PC-3 (cell line): ENCODE measurements around the gene HBEGF. TPM values are rescaled to one million over a fixed set of nuclear protein-coding genes. Genes with fewer than 3 reads are reported as not detected.

Experiments used
- ATAC-seq: fragments of 200-7000 bp; cut with Tn5 transposase; 2 replicates; pipeline ENCODE4 v1.9.1; 2020; ENCODE audit warnings: mild to moderate bottlenecking, moderate library complexity
- BruUV-seq: library from RNA; stranded (reverse); fragments of 400-500 nt; replicated peaks from 2 replicates; lab custom pipeline; 2021; lab: Mats Ljungman, UMichigan
- CTCF ChIA-PET: fragments of 300-600 bp; sonication (Branson Sonifier 250); formaldehyde crosslinking; loops from one replicate; lab custom pipeline; 2022; ENCODE audit warnings: antibody characterized with exemption; lab: Charles Lee
- POLR2A ChIA-PET: fragments of 300-600 bp; sonication (Branson Sonifier 250); formaldehyde crosslinking; loops from one replicate; lab custom pipeline; 2022; ENCODE audit warnings: antibody characterized with exemption; ENCODE audit not compliant: unreplicated experiment; lab: Charles Lee
- DNase-seq: peaks from one replicate; pipeline ENCODE4 v3.0.0-alpha.2; 2015
- H2AFZ ChIP-seq: fragments of 300-600 bp; sonication (generic); 2 replicates; pipeline ENCODE4 v1.6.0; 2016; ENCODE audit warnings: antibody characterized with exemption, low read length
- H3F3A ChIP-seq: fragments of 300-600 bp; sonication (generic); one replicate; pipeline ENCODE4 v1.6.0; 2017; ENCODE audit warnings: antibody characterized with exemption, low read length, control low read depth, mild to moderate bottlenecking; ENCODE audit not compliant: unreplicated experiment
- H3K27ac ChIP-seq: fragments of 300-600 bp; sonication (generic); 2 replicates; pipeline ENCODE4 v1.5.1; 2016; ENCODE audit warnings: mild to moderate bottlenecking, low read length
- H3K27me3 ChIP-seq: fragments of 300-600 bp; sonication (generic); 2 replicates; pipeline ENCODE4 v1.6.1; 2016; ENCODE audit warnings: low read length, mixed read lengths
- H3K36me3 ChIP-seq: fragments of 300-600 bp; sonication (generic); 2 replicates; pipeline ENCODE4 v1.6.1; 2016; ENCODE audit warnings: low read depth, mixed run types, low read length, mixed read lengths
- H3K4me1 ChIP-seq: fragments of 300-600 bp; sonication (generic); 2 replicates; pipeline ENCODE4 v1.5.1; 2016; ENCODE audit warnings: low read length; ENCODE audit not compliant: insufficient read depth
- H3K4me2 ChIP-seq: fragments of 300-600 bp; sonication (generic); 2 replicates; pipeline ENCODE4 v1.6.0; 2016; ENCODE audit warnings: low read length
- H3K4me3 ChIP-seq: fragments of 300-600 bp; sonication (generic); 2 replicates; pipeline ENCODE4 v1.5.1; 2016; ENCODE audit warnings: mild to moderate bottlenecking, low read length, mixed read lengths
- H3K79me2 ChIP-seq: fragments of 300-600 bp; sonication (generic); 2 replicates; pipeline ENCODE4 v1.6.1; 2017; ENCODE audit warnings: low read length, mixed read lengths
- H3K9ac ChIP-seq: fragments of 300-600 bp; sonication (generic); 2 replicates; pipeline ENCODE4 v1.6.0; 2016; ENCODE audit warnings: mild to moderate bottlenecking, low read length
- H3K9me2 ChIP-seq: fragments of 300-600 bp; sonication (generic); replicated peaks from 2 replicates; pipeline ENCODE4 v1.6.1; 2016; ENCODE audit warnings: mixed run types, low read length, mixed read lengths
- H3K9me3 ChIP-seq: fragments of 300-600 bp; sonication (generic); 2 replicates; pipeline ENCODE4 v1.6.1; 2016; ENCODE audit warnings: low read length, mixed read lengths
- H4K20me1 ChIP-seq: fragments of 300-600 bp; sonication (generic); 2 replicates; pipeline ENCODE4 v1.6.1; 2016; ENCODE audit warnings: low read length, mixed read lengths
- CTCF ChIP-seq: fragments of 300-600 bp; sonication (generic); conservative IDR thresholded peaks from 2 replicates; pipeline ENCODE4 v1.5.1; 2017; ENCODE audit warnings: antibody characterized with exemption, low read depth, mild to moderate bottlenecking, low read length
- EZH2 ChIP-seq: fragments of 300-600 bp; sonication (generic); IDR thresholded peaks from one replicate; pipeline ENCODE4 v1.6.1; 2017; ENCODE audit warnings: antibody characterized with exemption, mild to moderate bottlenecking, low read length; ENCODE audit not compliant: unreplicated experiment
- EZH2phosphoT487 ChIP-seq: fragments of 300-600 bp; sonication (generic); IDR thresholded peaks from 2 replicates; pipeline ENCODE4 v1.6.1; 2018; ENCODE audit warnings: mild to moderate bottlenecking, antibody characterized with exemption, low read length, borderline replicate concordance
- intact Hi-C: fragments of 100-400 bp; cut with micrococcal nuclease; formaldehyde crosslinking; loops from 2 replicates; pipeline ENCODE4 v1.9.0; 2023
- total RNA-seq: library from RNA; depleted of rRNA; stranded (reverse); fragments of >200 nt; gene quantifications from 2 replicates; pipeline ENCODE4 v1.2.3, GENCODE V29; 2014

The HBEGF gene
- total RNA-seq, 1 experiment from 2014 or later: 82.6 TPM

- no peak overlapping the region for H3K9ac ChIP-seq
- no peak overlapping the region for H3K4me3 ChIP-seq
- H3K9me2 ChIP-seq: no peaks in the 10 kb centered on the region
- H3K27me3 ChIP-seq: no peaks in the 10 kb centered on the region
- DNase-seq: no peak
- TF ChIP-seq EZH2: no peak
- TF ChIP-seq EZH2phosphoT487: no peak
- TF ChIP-seq CTCF: no peak
- H3K4me2 ChIP-seq: no peak overlapping the region
- intact Hi-C loops: loop anchor here (5.0 kb wide), 1 partner anchor 34 kb away; no protein-coding TSS in a partner anchor
- ChIA-PET CTCF (no interaction called here), POLR2A (no interaction called here)
- peaks cover 86% of the 10 kb centered on the region for H3K4me1 ChIP-seq
- peaks cover 7% of the 10 kb centered on the region; the same call in 1 of the 2 replicates for H4K20me1 ChIP-seq
- no peaks in the 10 kb centered on the region for H3K9me3 ChIP-seq
- peaks cover 10% of the 10 kb centered on the region; the same call in 1 of the 2 replicates for H3K36me3 ChIP-seq
- no peak overlapping the region for H3K27ac ChIP-seq
- no peak for ATAC-seq
- no peak overlapping the region for H2AFZ ChIP-seq
- peaks cover 11% of the 10 kb centered on the region for H3F3A ChIP-seq
- no TSS peak for BruUV-seq
- H3K79me2 ChIP-seq: peaks cover 93% of the 10 kb centered on the region
Measured at GRCh38 chr5:140296289-140296688, 50.1 kb downstream of the HBEGF start.

DNA sequence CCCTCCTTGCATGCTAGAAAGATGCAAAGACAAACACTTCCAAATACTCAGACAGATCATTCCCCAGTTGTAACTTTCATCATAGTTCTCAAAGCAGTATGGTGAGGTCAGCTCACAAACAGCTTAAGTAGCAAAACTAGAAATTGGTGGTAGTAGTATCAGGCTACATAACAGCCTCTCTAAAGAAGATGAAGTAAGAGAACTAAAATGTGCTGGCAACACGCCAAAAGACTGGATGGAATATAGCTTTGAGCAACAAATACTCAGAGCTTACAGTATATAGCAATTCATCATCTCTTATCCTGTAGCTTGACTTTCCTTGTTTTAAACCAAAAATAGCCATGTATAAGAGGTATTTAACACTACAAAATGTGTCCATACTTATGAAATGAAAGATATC lies 51.0 kb downstream of the HBEGF start:
- DNase-seq: peak; percentile 96
- H3K4me3 ChIP-seq: no peak overlapping the region
- intact Hi-C loops: loop anchor here (5.0 kb wide), 1 partner anchor 33 kb away; no protein-coding TSS in a partner anchor
- no peak overlapping the region for H2AFZ ChIP-seq
- peak; percentile 52 for ATAC-seq
- ChIA-PET POLR2A (interaction anchor here (0.6 kb wide), 2 partner anchors 32 to 51 kb away, joined by 4 read pairs; partner anchors contain the start of gene HBEGF), CTCF (interaction anchor here (0.6 to 1.1 kb wide), 3 partner anchors 49 to 55 kb away, joined by 3 read pairs; partner anchors contain the start of gene HBEGF)
- H3K9ac ChIP-seq: no peak overlapping the region
- H3F3A ChIP-seq: peaks cover 11% of the 10 kb centered on the region
- peak overlapping the region; percentile 26 for H3K4me2 ChIP-seq
- no peaks in the 10 kb centered on the region for H3K27me3 ChIP-seq
- H3K9me3 ChIP-seq: no peaks in the 10 kb centered on the region
- peaks cover 7% of the 10 kb centered on the region; the same call in 1 of the 2 replicates for H4K20me1 ChIP-seq
- H3K36me3 ChIP-seq: peaks cover 7% of the 10 kb centered on the region; the same call in 1 of the 2 replicates
- TF ChIP-seq CTCF: no peak
- TF ChIP-seq EZH2phosphoT487: no peak
- TF ChIP-seq EZH2: no peak
- peaks cover 93% of the 10 kb centered on the region for H3K79me2 ChIP-seq
- no TSS peak for BruUV-seq
- no peaks in the 10 kb centered on the region for H3K9me2 ChIP-seq
- H3K27ac ChIP-seq: peak overlapping the region; percentile 7; the same call in 1 of the 2 replicates
- peaks cover 82% of the 10 kb centered on the region for H3K4me1 ChIP-seq

- H3K4me1 ChIP-seq: peaks cover 79% of the 10 kb centered on the region
- H3K79me2 ChIP-seq: peaks cover 93% of the 10 kb centered on the region
- ChIA-PET CTCF (interaction anchor here (1.1 kb wide), 2 partner anchors 52 to 55 kb away, joined by 3 read pairs; partner anchors contain the start of gene HBEGF), POLR2A (no interaction called here)
- no peak for DNase-seq
- H2AFZ ChIP-seq: no peak overlapping the region
- H3K27ac ChIP-seq: peak overlapping the region; percentile 7; the same call in 1 of the 2 replicates
- no peak for ATAC-seq
- H3K4me2 ChIP-seq: peak overlapping the region; percentile 26
- H3K27me3 ChIP-seq: no peaks in the 10 kb centered on the region
- no peaks in the 10 kb centered on the region for H3K9me2 ChIP-seq
- peaks cover 3% of the 10 kb centered on the region; the same call in 1 of the 2 replicates for H3K36me3 ChIP-seq
- intact Hi-C loops: loop anchor here (5.0 kb wide), 1 partner anchor 32 kb away; no protein-coding TSS in a partner anchor
- no peak overlapping the region for H3K9ac ChIP-seq
- no TSS peak for BruUV-seq
- peaks cover 11% of the 10 kb centered on the region for H3F3A ChIP-seq
- H4K20me1 ChIP-seq: peaks cover 7% of the 10 kb centered on the region; the same call in 1 of the 2 replicates
- no peaks in the 10 kb centered on the region for H3K9me3 ChIP-seq
- no peak overlapping the region for H3K4me3 ChIP-seq
- TF ChIP-seq CTCF: no peak
- TF ChIP-seq EZH2phosphoT487: no peak
- TF ChIP-seq EZH2: no peak
Measured at GRCh38 chr5:140294753-140295152, 51.6 kb downstream of the HBEGF start.
